ENCODE results near the gene PAPOLB.

The PAPOLB gene

GRCh38 chr7:4835398-4836205 is 26.2 kb downstream of the PAPOLB start:
- DNase-seq = no peak
- no peak overlapping the region for H3K27ac ChIP-seq (ENCODE audit: insufficient read depth, low read length, poor library complexity, severe bottlenecking)
- no peak overlapping the region for H3K4me3 ChIP-seq (ENCODE audit: insufficient read depth, low read depth, low read length, poor library complexity, severe bottlenecking)
- H3K36me3 ChIP-seq (ENCODE audit: control insufficient read depth, insufficient read depth, low read length) = no peaks in the 10 kb centered on the region
- no peaks in the 10 kb centered on the region for H3K27me3 ChIP-seq (replicated peaks; ENCODE audit: control insufficient read depth, insufficient read depth, low read length, poor library complexity, severe bottlenecking)
- no peaks in the 10 kb centered on the region for H3K4me1 ChIP-seq (ENCODE audit: control insufficient read depth, insufficient read depth, low read length, poor library complexity, severe bottlenecking)
- no peaks in the 10 kb centered on the region for H3K9me3 ChIP-seq (ENCODE audit: control insufficient read depth, low read length)

- H3K27me3 ChIP-seq (replicated peaks; ENCODE audit: control insufficient read depth, insufficient read depth, low read length, poor library complexity, severe bottlenecking) = no peaks in the 10 kb centered on the region
- H3K4me3 ChIP-seq (ENCODE audit: insufficient read depth, low read depth, low read length, poor library complexity, severe bottlenecking) = no peak overlapping the region
- H3K36me3 ChIP-seq (ENCODE audit: control insufficient read depth, insufficient read depth, low read length) = no peaks in the 10 kb centered on the region
- H3K9me3 ChIP-seq (ENCODE audit: control insufficient read depth, low read length) = no peaks in the 10 kb centered on the region
- no peak for DNase-seq
- no peaks in the 10 kb centered on the region for H3K4me1 ChIP-seq (ENCODE audit: control insufficient read depth, insufficient read depth, low read length, poor library complexity, severe bottlenecking)
- H3K27ac ChIP-seq (ENCODE audit: insufficient read depth, low read length, poor library complexity, severe bottlenecking) = no peak overlapping the region
These were observed 27.0 kb downstream of the PAPOLB start for GRCh38 chr7:4834601-4835397.

GRCh38 chr7:4833691-4834600 is 27.9 kb downstream of the PAPOLB start:
- no peaks in the 10 kb centered on the region for H3K27me3 ChIP-seq (replicated peaks; ENCODE audit: control insufficient read depth, insufficient read depth, low read length, poor library complexity, severe bottlenecking)
- H3K4me1 ChIP-seq (ENCODE audit: control insufficient read depth, insufficient read depth, low read length, poor library complexity, severe bottlenecking) = no peaks in the 10 kb centered on the region
- no peaks in the 10 kb centered on the region for H3K9me3 ChIP-seq (ENCODE audit: control insufficient read depth, low read length)
- no peak for DNase-seq
- H3K27ac ChIP-seq (ENCODE audit: insufficient read depth, low read length, poor library complexity, severe bottlenecking) = no peak overlapping the region
- no peak overlapping the region for H3K4me3 ChIP-seq (ENCODE audit: insufficient read depth, low read depth, low read length, poor library complexity, severe bottlenecking)
- no peaks in the 10 kb centered on the region for H3K36me3 ChIP-seq (ENCODE audit: control insufficient read depth, insufficient read depth, low read length)

- Histone ChIP-seq H3K4me1 (ENCODE audit: control insufficient read depth, insufficient read depth, low read length, poor library complexity, severe bottlenecking) (no peaks in the 10 kb centered on the region), H3K36me3 (ENCODE audit: control insufficient read depth, insufficient read depth, low read length) (no peaks in the 10 kb centered on the region), H3K9me3 (ENCODE audit: control insufficient read depth, low read length) (no peaks in the 10 kb centered on the region), H3K4me3 (ENCODE audit: insufficient read depth, low read depth, low read length, poor library complexity, severe bottlenecking) (no peak overlapping the region), H3K27ac (ENCODE audit: insufficient read depth, low read length, poor library complexity, severe bottlenecking) (no peak overlapping the region), H3K27me3 (replicated peaks; ENCODE audit: control insufficient read depth, insufficient read depth, low read length, poor library complexity, severe bottlenecking) (no peaks in the 10 kb centered on the region)
- no peak for DNase-seq
These were observed 28.7 kb downstream of the PAPOLB start for GRCh38 chr7:4833176-4833575.

GRCh38 chr7:4832711-4833110 is 29.1 kb downstream of the PAPOLB start:
- no peaks in the 10 kb centered on the region for H3K27me3 ChIP-seq (replicated peaks; ENCODE audit: control insufficient read depth, insufficient read depth, low read length, poor library complexity, severe bottlenecking)
- no peaks in the 10 kb centered on the region for H3K4me1 ChIP-seq (ENCODE audit: control insufficient read depth, insufficient read depth, low read length, poor library complexity, severe bottlenecking)
- H3K9me3 ChIP-seq (ENCODE audit: control insufficient read depth, low read length) = no peaks in the 10 kb centered on the region
- no peak overlapping the region for H3K4me3 ChIP-seq (ENCODE audit: insufficient read depth, low read depth, low read length, poor library complexity, severe bottlenecking)
- H3K27ac ChIP-seq (ENCODE audit: insufficient read depth, low read length, poor library complexity, severe bottlenecking) = no peak overlapping the region
- no peaks in the 10 kb centered on the region for H3K36me3 ChIP-seq (ENCODE audit: control insufficient read depth, insufficient read depth, low read length)
- no peak for DNase-seq

- no peaks in the 10 kb centered on the region for H3K9me3 ChIP-seq (ENCODE audit: control insufficient read depth, low read length)
- no peaks in the 10 kb centered on the region for H3K36me3 ChIP-seq (ENCODE audit: control insufficient read depth, insufficient read depth, low read length)
- no peak overlapping the region for H3K27ac ChIP-seq (ENCODE audit: insufficient read depth, low read length, poor library complexity, severe bottlenecking)
- no peaks in the 10 kb centered on the region for H3K27me3 ChIP-seq (replicated peaks; ENCODE audit: control insufficient read depth, insufficient read depth, low read length, poor library complexity, severe bottlenecking)
- no peaks in the 10 kb centered on the region for H3K4me1 ChIP-seq (ENCODE audit: control insufficient read depth, insufficient read depth, low read length, poor library complexity, severe bottlenecking)
- no peak overlapping the region for H3K4me3 ChIP-seq (ENCODE audit: insufficient read depth, low read depth, low read length, poor library complexity, severe bottlenecking)
- no peak for DNase-seq
These were observed 29.9 kb downstream of the PAPOLB start for GRCh38 chr7:4831723-4832495.

GRCh38 chr7:4830176-4830575 is 31.7 kb downstream of the PAPOLB start:
- H3K4me3 ChIP-seq (ENCODE audit: insufficient read depth, low read depth, low read length, poor library complexity, severe bottlenecking) = no peak overlapping the region
- H3K4me1 ChIP-seq (ENCODE audit: control insufficient read depth, insufficient read depth, low read length, poor library complexity, severe bottlenecking) = no peaks in the 10 kb centered on the region
- no peaks in the 10 kb centered on the region for H3K27me3 ChIP-seq (replicated peaks; ENCODE audit: control insufficient read depth, insufficient read depth, low read length, poor library complexity, severe bottlenecking)
- H3K36me3 ChIP-seq (ENCODE audit: control insufficient read depth, insufficient read depth, low read length) = no peaks in the 10 kb centered on the region
- H3K9me3 ChIP-seq (ENCODE audit: control insufficient read depth, low read length) = no peaks in the 10 kb centered on the region
- H3K27ac ChIP-seq (ENCODE audit: insufficient read depth, low read length, poor library complexity, severe bottlenecking) = no peak overlapping the region
- DNase-seq = peak in 2 of 3 donors; percentile 9 to 26

GRCh38 chr7:4828720-4829383 is 33.0 kb downstream of the PAPOLB start:
- Histone ChIP-seq H3K4me1 (ENCODE audit: control insufficient read depth, insufficient read depth, low read length, poor library complexity, severe bottlenecking) (no peaks in the 10 kb centered on the region), H3K27me3 (replicated peaks; ENCODE audit: control insufficient read depth, insufficient read depth, low read length, poor library complexity, severe bottlenecking) (no peaks in the 10 kb centered on the region), H3K27ac (ENCODE audit: insufficient read depth, low read length, poor library complexity, severe bottlenecking) (no peak overlapping the region), H3K9me3 (ENCODE audit: control insufficient read depth, low read length) (no peaks in the 10 kb centered on the region), H3K4me3 (ENCODE audit: insufficient read depth, low read depth, low read length, poor library complexity, severe bottlenecking) (no peak overlapping the region), H3K36me3 (ENCODE audit: control insufficient read depth, insufficient read depth, low read length) (no peaks in the 10 kb centered on the region)
- no peak for DNase-seq

- H3K4me3 ChIP-seq (ENCODE audit: insufficient read depth, low read depth, low read length, poor library complexity, severe bottlenecking) = no peak overlapping the region
- DNase-seq = no peak
- no peaks in the 10 kb centered on the region for H3K9me3 ChIP-seq (ENCODE audit: control insufficient read depth, low read length)
- H3K27ac ChIP-seq (ENCODE audit: insufficient read depth, low read length, poor library complexity, severe bottlenecking) = no peak overlapping the region
- H3K4me1 ChIP-seq (ENCODE audit: control insufficient read depth, insufficient read depth, low read length, poor library complexity, severe bottlenecking) = no peaks in the 10 kb centered on the region
- H3K36me3 ChIP-seq (ENCODE audit: control insufficient read depth, insufficient read depth, low read length) = no peaks in the 10 kb centered on the region
- no peaks in the 10 kb centered on the region for H3K27me3 ChIP-seq (replicated peaks; ENCODE audit: control insufficient read depth, insufficient read depth, low read length, poor library complexity, severe bottlenecking)
These were observed 36.7 kb downstream of the PAPOLB start for GRCh38 chr7:4825081-4825480.
